Ovary (tissue), 9 donors: ENCODE results near the gene CTCFL. TPM values are rescaled to one million over a fixed set of nuclear protein-coding genes. Genes with fewer than 3 reads are reported as not detected.

Experiments used
- DNase-seq, 5 donors: peaks; one replicate each; pipeline ENCODE4 v3.0.0-alpha.2; 2019 to 2020
- H3K27ac ChIP-seq, 2 donors: fragments of 200-600 bp; one replicate each; pipeline versions ENCODE4 v1.5.1 to v1.8.0; 2019 to 2022
- H3K27me3 ChIP-seq: fragments of 200-600 bp; one replicate; pipeline ENCODE4 v1.8.0; 2022
- H3K36me3 ChIP-seq: fragments of 200-600 bp; sonication (generic); one replicate; pipeline ENCODE4 v1.5.1; 2019
- H3K4me1 ChIP-seq: one replicate; pipeline ENCODE4 v1.8.1; 2013; ENCODE audit warnings: mild to moderate bottlenecking, moderate library complexity; ENCODE audit not compliant: insufficient read depth
- H3K4me3 ChIP-seq: fragments of 200-600 bp; sonication (generic); one replicate; pipeline ENCODE4 v1.5.1; 2017
- H3K9me3 ChIP-seq, 2 donors: fragments of 200-600 bp in 1 of 2; sonication (generic) in 1 of 2; one replicate each; pipeline versions ENCODE4 v1.5.1 to v1.8.1; 2013 to 2019; ENCODE audit warnings: mild to moderate bottlenecking in 1 of 2, moderate library complexity in 1 of 2
- CTCF ChIP-seq, 3 donors: fragments of 450-650 bp in 2 of 3; fragments of 200-600 bp in 1 of 3; IDR thresholded peaks; one replicate each; pipeline versions ENCODE4 v1.5.1 to v1.8.0; 2016 to 2022; ENCODE audit warnings: antibody characterized with exemption in 3 of 3, mild to moderate bottlenecking in 1 of 3
- EP300 ChIP-seq: sonication (generic); formaldehyde crosslinking; IDR thresholded peaks from one replicate; pipeline ENCODE4 v1.6.1; 2017; ENCODE audit warnings: antibody characterized with exemption
- POLR2A ChIP-seq: fragments of 450-650 bp; IDR thresholded peaks from one replicate; pipeline ENCODE4 v1.6.1; 2017; ENCODE audit warnings: antibody characterized with exemption, mild to moderate bottlenecking, moderate library complexity
- WGBS, 3 donors: extraction: QIAGEN DNeasy Blood & Tissue Kit in 1 of 3; methylation state at CpG; one replicate each; pipeline versions ENCODE4 v1.1.5 to v1.1.7; 2013 to 2017; 5-methylcytosine and 5-hydroxymethylcytosine counted together
- intact Hi-C, 4 donors: fragments of 100-400 bp; cut with DNase I; formaldehyde crosslinking; loops; one replicate each; pipeline versions ENCODE4 v1.11.0 to v1.15.1; 2022 to 2023
- polyA plus RNA-seq, 2 donors: library from polyadenylated mRNA; stranded (reverse); fragments of 200-250 nt in 1 of 2; fragments of 350-450 nt in 1 of 2; fragmentation: Illumina TruSeq in 1 of 2; extraction: RNeasy Lipid Tissue Mini Kit (QIAGEN cat#74804) in 1 of 2; gene quantifications; one replicate each; pipeline ENCODE4 v1.2.3, GENCODE V29; 2013 to 2014
- total RNA-seq, 7 donors: library from RNA; depleted of rRNA in 2 of 7; stranded (reverse); fragments of >200 nt in 2 of 7; fragmentation: NEBNext Ultra II Directional in 3 of 7; extraction: Animal tissue kit (Norgen Biotek cat#: 25700) in 3 of 7; gene quantifications; one replicate each; pipeline versions ENCODE4 v1.1.0 to v1.2.4, GENCODE V29; 2016 to 2023
- donor health status: DM: no; HTN: no; CAD: no; lungs with moderate emphysema.
- donor health status: DM: no; HTN: no; CAD: no.
- donor health status: Bipolar disorder and iron deficiency.
- donor health status: DM: yes; HTN: yes; CAD: no.
- donor health status: DM: no; HTN: no; CAD: no.
- donor health status: DM: yes; HTN: yes; CAD: no.

CTCFL gene
- total and polyA plus RNA-seq, 9 donors = 0.01 to 0.92 (median 0.17) TPM; not detected in 5

- H3K9me3 ChIP-seq = no peaks in the 10 kb centered on the region
- H3K27me3 ChIP-seq = no peaks in the 10 kb centered on the region
- no peaks in the 10 kb centered on the region for H3K36me3 ChIP-seq
- TF ChIP-seq CTCF (IDR thresholded peaks at IDR 0.05) (no peak), EP300 (no peak), POLR2A (no peak)
- H3K27ac ChIP-seq = no peak overlapping the region
- no peak for DNase-seq
- H3K4me3 ChIP-seq = no peak overlapping the region
- H3K4me1 ChIP-seq = no peaks in the 10 kb centered on the region
- intact Hi-C loops = no loop called here
- 77 to 79% (median 78%) methylated on average over 5 of the region's 5 CpGs for WGBS, 3 donors
Measured at GRCh38 chr20:57508831-57509230, 16.1 kb downstream of the CTCFL start.

GRCh38 chr20:57508381-57508780, 16.6 kb downstream of the CTCFL start:
- intact Hi-C loops = no loop called here
- DNase-seq = no peak
- Histone ChIP-seq H3K4me1 (no peaks in the 10 kb centered on the region), H3K9me3 (no peaks in the 10 kb centered on the region), H3K27ac (no peak overlapping the region), H3K27me3 (no peaks in the 10 kb centered on the region), H3K36me3 (no peaks in the 10 kb centered on the region), H3K4me3 (no peak overlapping the region)
- TF ChIP-seq EP300 = no peak
- TF ChIP-seq POLR2A = no peak
- no peak for TF ChIP-seq CTCF (IDR thresholded peaks at IDR 0.05)
- 71 to 75% (median 74%) methylated on average over 8 of the region's 8 CpGs for WGBS, 3 donors

GRCh38 chr20:57507477-57507876, 17.5 kb downstream of the CTCFL start:
- Histone ChIP-seq H3K27ac (no peak overlapping the region), H3K4me1 (no peaks in the 10 kb centered on the region), H3K36me3 (no peaks in the 10 kb centered on the region), H3K9me3 (no peaks in the 10 kb centered on the region), H3K27me3 (no peaks in the 10 kb centered on the region), H3K4me3 (no peak overlapping the region)
- no peak for DNase-seq
- 35 to 41% (median 38%) methylated on average over 6 of the region's 6 CpGs for WGBS, 3 donors
- TF ChIP-seq EP300 = no peak
- no peak for TF ChIP-seq CTCF (IDR thresholded peaks at IDR 0.05)
- no peak for TF ChIP-seq POLR2A
- intact Hi-C loops = no loop called here

- H3K4me1 ChIP-seq = no peaks in the 10 kb centered on the region
- no peaks in the 10 kb centered on the region for H3K36me3 ChIP-seq
- intact Hi-C loops = no loop called here
- no peaks in the 10 kb centered on the region for H3K9me3 ChIP-seq
- no peak for DNase-seq
- H3K4me3 ChIP-seq = no peak overlapping the region
- WGBS, 3 donors = 59 to 72% (median 71%) methylated on average over 6 of the region's 6 CpGs
- no peak overlapping the region for H3K27ac ChIP-seq
- TF ChIP-seq CTCF (IDR thresholded peaks at IDR 0.05) (no peak), EP300 (no peak), POLR2A (no peak)
- H3K27me3 ChIP-seq = no peaks in the 10 kb centered on the region
Measured at GRCh38 chr20:57505979-57506378, 19.0 kb downstream of the CTCFL start.
